HuH-7 (cell line): ENCODE results near the gene TACO1.
A peak's percentile ranks its signal among the peaks of the same experiment; 100 is the strongest.

ENCODE experiments used
- DNase-seq: peaks from one replicate; pipeline ENCODE4 v3.0.0; 2011; ENCODE audit warnings: low spot score

The TACO1 gene

DNA sequence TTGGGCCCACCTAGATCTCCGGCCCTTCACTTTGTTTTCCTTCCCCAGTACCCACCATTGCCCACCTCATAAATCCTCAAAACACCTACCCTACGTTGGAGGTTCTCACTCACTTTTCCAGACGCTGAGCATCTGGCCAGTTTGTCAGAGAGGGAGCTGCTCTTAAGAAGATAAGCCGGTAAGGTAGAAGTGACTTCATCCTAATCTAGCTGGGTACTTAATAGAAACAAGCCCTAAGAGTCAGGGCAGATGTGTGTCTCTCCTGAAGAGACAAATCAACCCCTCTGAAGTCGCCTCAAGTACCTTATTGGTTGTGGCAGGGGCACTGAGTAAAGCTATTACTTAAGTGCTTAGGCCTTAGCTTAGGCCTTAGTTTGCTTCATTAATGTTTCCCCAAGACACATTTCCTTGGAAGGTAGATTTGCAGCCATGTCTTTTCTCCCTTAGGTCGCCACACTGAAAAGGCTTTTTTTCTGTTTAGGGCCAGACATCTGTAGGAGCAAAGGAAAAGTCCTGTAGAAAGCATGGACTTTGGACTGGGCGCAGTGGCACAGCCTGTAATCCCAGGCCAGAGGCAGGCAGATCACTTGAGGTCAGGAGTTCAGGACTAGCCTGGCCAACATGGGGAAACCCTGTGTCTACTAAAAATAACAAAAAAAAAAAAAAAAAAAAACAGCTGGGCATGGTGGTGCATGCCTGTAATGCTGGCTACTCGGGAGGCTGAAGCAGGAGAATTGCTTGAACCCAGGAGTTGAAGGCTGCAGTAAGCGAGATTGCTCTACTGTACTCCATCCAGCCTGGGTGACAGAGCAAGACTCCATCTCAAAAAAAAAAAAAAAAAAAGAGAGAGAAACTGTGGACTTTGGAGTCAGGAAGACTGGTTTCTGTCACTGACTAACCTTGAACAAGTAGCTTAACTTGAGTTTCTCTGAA lies 1.0 kb downstream of the TACO1 start:
- DNase-seq = peak; percentile 24

DNA sequence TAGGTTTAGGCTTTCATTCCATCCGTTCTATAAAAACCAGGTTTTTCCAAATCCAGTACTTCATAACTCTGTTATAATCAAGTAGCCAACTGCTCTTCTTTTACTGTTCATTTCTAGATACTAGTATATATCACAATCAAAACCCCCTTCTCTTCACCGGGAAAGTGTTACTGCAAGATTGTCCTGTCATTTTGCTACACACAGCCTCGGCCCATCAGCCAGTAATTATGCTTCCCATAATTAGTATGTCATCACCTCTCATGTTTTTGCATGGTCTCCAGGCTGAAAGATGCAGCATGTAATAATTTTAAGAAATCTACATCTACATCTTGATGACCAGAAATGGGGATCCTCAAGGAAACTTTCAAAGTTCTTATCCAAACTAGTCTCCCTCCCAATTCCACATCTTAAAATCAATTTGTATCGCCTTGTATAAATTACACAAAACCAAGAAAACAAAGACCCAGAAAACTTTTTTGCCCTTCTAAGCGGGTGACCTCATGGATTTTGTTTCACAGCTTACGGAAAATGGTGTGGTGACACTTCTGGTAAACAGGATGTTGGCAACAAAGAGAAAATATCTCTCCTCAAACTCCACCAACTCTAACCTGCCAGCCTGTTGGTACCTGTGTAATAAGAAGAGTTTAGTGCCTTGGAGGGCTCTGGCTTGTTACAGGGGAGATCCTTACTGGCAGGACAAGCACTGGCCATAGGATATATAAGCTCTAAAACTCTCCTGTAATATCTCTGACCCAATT lies 9.3 kb downstream of the TACO1 start:
- no peak for DNase-seq

DNA sequence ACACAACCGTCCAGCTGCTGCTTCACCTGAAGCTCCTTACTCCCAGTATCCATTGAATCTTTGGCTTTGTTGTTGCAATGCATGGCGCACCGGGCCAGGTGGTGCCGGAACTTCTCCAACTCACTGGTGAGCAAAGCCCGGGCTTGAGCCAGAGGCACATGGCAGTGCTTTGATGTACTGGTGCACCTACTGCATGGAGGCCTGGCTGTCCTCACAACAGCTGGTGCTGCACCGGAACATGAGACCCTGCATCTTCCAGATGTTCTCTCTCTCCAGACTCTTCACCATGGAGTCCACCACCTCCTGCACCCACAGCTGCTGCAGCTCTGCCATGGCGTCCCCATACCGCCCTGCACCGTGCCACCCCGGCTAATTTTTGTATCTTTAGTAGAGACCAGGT lies 10.2 kb downstream of the TACO1 start:
- no peak for DNase-seq

DNA sequence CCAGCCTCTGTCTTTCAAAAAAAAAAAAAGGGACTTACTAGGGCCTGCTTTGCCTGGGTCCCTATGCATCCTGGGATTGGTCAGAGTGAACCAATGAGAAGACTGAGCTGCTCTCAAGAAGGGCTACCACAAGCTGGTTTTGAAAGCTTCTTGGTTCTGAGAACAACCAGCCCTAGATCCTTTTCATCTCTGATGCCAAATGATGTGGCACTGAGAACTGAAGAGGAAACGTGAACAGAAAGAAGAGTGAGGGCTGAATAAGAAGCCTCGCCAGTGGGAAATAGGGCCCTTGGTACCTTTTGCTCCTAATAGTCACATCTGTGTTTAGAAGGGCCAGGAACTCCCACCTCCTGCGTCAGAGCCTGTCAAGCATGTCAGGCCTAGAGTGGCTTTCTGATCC lies 10.7 kb downstream of the TACO1 start:
- no peak for DNase-seq

DNA sequence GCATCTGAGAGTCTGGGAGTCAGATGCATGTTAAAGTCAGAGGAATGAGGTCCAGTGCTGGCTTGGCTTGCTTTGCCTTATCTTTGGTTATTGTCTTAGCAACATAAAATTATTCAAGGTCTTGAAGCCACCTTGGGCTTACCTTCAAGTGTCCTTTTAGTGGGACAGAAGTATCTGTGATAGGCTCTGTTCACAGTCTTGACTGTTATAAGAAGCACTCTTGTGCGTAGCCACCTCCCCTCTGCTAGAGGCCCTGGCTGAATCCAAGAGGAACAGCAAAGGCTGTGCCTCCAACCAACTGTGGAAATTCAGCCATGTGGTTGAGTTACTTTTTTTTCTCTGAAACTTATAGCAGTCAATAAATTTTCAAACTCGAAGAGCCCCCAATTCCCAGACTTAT lies 13.0 kb downstream of the TACO1 start:
- DNase-seq = no peak

DNA sequence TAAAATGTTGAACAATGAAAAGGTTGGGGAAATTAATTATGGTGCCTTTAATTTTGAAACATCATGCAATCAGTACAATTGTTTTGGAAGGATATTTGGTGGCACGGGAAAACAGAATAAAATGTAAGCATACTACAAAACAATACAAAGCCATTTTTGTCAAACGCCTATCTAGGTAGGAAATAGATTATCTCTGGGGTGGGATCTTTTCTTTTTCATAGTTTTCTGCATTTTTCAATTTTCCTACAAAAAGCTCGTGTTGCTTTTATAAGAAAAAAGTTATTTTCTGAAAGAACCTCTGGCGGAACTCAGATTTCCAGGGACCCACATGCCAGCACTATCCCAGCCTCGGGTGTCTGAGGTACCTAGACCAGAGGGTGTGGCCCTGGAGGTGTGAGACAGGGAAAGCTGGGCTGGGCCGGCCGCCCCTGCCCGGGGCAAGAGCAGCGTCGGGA lies 20.6 kb downstream of the TACO1 start:
- no peak for DNase-seq

DNA sequence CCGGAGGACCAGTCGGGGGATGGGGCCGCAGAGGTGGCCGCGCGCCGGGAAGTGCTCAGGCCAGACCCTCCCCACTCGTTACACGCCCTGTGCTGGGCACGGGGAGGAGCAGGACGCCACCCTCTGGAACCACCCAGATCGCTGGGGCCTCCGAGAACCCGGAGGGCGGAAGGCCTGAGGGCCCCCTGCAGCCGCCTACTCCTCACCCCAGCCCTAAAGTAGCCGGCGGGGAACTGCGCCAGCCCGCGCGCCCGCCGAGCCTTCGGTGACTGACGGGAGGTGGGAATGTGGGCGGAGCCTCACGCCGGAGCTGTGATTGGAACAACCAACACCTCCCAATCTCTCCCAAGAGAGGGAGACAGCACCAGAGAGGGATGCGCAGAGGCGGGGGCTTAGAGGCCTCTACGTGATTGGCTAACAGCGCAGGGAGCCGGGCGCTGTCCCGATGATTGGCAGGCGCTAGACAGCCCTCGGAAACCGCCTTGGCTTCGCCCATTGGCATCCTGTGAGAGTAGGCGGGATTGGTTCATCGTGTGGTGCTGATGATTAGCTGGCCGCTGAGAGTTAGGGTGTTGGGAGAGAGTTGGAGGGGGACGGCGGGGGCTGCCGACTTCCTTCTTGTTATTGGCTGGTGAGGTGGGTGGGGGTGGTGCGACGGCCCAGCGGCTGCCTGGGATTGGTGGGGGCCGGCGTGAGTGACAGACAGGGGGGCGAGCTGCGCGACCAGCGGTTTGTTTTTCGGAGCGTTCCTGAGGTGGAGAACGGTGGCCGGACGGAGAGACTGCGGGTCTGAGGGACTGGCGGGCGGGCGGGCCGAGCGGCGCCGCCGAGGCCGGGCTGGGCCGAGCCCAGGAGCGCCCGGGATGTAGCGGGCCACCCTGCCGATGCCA lies 21.2 kb downstream of the TACO1 start, which contains the start of gene MAP3K3:
TSS of gene MAP3K3 (plus strand) at position 734 of the 890 bp plus-strand sequence. CDS start 343 bp downstream, outside the sequence.
- DNase-seq = peak; percentile 99

DNA sequence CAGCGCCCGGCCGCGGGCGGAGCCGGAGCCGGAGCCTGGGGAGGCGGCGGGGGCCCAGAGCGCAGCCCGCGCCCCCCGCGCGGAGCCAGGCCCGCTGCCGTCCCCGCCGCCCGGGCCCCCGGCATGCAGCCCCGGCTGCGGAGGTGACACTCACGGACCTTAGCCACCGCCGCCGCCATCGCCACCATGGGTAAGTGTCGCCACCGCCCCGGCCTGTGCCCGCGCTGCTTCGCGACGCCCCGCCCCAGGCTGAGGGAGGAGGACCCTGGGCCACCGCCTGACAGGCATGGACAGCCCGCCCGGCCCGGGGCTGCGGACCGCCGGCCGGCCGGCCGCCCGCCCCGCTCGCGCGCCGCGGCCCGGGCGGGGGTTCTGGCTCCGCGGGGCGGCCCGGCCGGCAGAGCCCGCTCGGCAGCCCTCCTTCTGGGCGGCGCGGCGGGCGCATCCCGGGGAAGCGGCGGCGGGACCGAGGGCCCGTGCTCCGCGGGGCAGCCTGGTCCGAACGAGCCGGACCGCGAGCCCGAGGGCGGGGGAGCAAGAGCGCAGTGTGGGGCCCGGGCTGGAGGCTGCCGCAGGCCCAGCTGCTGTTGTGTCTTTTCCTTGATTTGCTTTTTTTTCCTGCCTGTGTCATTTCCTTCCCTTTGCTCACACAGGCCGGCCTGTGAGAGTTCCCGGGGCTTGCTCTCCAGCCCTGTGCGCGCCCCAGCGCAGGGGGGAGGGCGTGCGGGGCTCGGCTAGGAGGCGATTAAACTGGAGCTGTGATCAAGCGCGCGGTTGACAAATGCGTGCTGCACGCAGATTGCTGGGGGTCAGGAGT lies 22.1 kb downstream of the TACO1 start:
- DNase-seq = peak; percentile 70

DNA sequence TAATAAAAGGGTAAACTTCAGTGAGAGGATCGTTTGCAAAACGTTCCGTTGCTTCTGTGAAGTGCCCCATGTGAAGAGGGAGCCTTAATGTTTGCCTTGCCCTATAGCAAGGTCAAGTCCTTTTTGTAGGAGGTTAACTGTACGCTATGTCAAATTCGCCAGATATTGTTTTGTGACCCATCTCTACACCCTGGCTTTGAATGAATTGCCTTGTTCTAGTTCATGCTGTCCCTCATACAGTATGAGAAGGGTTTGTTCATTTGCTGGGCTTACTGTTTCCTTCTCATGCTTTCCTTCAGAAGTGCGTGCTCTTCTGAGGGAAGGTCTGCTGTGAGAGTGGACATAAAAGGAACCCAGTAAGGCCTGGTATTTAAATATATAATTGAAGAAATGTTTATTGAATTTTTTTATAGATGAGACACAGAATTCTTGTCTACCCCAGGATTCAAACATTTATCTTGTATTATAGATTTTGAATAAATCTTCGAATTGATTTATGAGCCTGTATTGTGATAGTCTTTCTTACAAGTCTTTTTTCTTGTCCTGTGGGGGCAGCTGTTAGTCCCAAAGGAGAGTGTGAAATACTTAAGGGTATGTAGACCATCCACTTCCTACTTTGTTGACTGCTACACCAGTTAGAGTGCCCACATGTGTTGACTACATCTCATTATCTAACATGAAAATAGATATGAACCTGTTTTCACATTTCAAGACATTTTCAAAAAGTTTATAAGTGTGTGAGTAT lies 23.3 kb downstream of the TACO1 start:
- DNase-seq = no peak

DNA sequence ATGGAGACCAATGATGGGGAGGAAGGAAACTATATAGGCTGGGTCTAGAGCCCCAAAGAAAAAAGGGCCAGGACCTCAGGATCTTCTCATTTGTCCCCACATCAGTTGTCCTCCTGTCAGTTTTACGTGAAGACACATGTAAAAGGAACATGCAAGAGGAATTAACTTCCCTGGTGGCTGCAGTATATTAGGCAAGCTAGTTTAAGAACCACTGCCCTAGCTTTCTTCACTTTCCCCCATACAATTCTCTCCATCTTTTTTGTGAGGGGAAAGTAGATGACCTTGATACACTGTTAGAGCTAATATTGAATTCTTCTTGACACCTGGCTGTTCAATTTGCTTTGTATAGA lies 23.8 kb downstream of the TACO1 start:
- DNase-seq = no peak

DNA sequence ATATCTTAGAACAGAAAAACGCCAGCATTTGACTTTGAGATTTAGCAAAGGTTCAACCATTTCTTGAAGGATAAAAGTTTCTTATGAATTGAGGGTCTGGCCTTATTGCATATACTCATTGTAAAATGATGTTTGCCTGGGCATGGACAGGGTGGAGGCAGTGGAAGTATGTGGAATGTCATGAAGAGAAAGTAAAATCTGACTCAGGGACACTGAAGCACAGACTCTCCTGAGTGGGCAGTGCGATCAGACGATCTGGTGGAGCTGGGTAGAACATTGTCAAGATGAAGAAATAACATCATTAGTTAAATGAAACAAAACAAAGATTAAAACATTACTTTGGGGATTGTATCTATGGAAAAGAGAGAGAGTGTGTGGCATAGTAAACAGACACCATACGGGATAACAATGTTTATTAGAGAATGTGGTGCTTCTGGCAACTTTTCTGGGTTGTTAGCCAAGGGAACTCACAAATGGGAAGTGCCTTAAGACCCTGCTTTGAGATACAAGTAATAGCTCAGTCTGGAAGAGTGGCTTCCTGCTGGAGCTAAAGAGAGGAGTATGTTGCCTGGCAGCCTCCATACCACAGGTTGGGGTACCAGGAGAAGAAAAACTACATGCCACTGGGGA lies 26.0 kb downstream of the TACO1 start:
- no peak for DNase-seq

DNA sequence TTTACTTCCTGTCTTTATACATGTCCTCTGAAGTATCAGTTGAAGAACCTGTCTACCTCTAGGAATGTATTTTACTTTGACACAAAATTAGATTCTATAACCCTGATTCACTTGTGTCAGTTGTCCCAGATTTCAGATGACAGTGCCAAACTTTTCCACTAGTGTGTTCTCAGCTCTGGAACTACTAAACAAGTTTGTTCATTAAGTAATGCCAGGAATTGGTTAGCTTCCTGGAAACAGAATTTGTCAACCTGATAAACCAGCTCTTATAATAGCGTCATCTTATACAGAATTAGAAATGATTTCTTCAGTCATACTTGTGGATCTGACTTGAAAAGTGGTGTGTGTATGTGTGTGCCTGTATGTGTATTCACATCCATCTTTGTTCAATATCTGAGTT lies 28.9 kb downstream of the TACO1 start:
- DNase-seq = no peak

DNA sequence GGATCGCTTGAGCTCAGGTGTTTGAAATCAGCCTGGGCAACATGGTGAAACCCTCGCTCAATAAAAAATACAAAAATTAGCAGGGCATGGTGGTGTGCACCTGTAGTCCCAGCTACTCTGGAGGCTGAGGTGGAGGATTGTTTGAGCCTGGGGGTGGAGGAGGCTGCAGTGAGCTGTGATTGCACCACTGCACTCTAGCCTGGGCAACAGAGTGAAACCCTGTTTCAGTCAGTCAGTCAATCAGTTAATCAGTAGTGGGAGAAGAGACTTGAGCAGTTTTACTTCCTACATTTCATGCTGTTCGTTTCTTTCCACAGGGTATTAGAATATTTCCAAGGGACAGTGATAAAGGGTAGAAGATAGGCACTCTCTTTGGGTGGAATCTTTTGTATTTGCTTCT lies 30.4 kb downstream of the TACO1 start:
- no peak for DNase-seq

DNA sequence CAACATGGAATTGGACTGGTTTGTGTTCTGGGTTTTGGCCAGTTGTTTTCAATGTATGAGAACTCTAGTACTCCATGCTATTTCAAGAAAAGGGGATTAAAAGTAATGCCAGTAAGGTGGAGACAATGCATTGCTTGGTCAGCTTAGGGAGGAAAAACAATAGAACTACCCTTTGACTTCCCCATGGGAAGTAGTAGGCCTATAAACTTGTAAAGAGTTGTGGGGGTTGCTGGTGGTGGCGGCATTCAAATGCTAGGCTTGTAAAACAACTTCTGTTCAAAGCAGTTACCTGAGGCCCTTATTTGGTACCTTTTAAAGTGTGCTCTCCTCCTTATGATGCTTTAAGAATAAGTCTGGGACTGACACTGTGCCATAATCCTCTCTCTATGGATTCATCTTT lies 30.9 kb downstream of the TACO1 start:
- no peak for DNase-seq

DNA sequence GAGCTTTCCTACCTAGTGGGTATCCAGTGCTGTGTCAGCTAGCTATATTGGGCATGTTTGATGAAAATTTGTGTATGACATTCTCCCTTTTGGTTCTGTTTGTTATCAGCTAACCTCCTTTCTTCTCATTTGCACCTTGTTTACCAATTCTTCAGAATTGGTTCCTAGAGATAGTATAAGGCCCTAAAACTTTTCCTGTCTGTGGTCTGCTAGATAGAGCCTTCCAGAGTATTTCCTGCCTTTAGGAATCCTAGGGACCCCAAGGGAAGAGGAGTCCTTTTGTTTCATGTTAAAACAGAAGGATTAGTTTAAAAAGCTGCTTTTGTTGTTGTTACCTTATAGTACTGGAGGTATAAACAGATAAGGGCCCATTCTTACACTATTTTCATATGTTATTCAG lies 33.0 kb downstream of the TACO1 start:
- DNase-seq = no peak

DNA sequence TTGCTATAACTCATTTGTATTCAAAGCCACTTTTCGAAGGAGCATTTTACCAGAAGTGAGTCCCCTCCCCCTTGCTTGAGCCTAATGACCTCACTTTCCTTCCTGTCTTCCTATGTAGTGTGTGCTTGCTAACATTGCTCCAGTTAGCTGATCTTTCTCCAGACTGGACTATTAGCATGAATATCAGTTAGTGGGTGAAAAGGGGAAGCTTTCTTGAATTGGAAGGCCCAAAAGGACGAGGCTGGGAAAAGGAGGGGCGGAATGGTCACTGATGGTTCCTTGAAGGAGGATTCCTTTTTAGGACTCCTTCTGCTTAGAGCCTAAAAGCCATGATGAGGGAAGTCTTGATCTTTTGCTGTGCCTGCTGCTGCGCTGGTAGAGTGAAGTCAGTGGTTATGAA lies 33.5 kb downstream of the TACO1 start:
- no peak for DNase-seq

DNA sequence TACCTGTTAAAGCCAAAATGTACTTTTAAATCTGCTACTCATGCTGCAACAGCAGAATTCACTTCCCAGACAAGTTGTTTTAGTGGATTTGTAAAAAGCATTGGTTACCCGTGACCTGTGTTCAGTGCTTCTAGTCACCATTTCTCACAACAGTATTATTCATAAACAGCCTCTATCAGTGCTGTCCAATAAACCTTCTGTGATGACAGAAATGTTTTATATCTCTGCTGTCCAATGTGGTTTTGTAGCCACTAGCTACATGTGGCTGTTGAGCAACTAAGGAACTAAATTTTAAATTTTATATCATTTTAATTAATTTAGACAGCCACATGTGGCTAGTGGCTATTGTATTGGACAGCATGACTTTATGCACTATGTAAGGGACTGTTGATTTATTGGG lies 34.1 kb downstream of the TACO1 start:
- DNase-seq = no peak

DNA sequence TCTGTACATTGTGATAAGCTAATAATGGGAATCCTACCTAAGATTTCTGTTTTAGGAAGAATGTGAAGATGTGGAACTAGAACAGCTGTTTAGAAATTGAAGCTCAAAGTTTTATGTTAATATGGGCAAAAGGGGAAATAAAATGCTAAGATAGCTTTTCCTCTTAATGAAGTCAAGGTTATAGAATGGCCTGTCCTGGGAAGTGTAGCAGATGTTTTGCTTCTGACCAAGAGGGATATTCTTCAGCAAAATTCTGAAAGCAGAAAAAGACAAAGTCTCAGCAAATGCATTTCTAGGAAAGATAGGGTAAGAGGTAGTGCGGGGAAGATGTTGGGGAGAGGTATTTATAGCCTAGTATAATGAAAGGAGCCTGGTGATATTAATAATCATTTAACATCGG lies 34.6 kb downstream of the TACO1 start:
- no peak for DNase-seq

DNA sequence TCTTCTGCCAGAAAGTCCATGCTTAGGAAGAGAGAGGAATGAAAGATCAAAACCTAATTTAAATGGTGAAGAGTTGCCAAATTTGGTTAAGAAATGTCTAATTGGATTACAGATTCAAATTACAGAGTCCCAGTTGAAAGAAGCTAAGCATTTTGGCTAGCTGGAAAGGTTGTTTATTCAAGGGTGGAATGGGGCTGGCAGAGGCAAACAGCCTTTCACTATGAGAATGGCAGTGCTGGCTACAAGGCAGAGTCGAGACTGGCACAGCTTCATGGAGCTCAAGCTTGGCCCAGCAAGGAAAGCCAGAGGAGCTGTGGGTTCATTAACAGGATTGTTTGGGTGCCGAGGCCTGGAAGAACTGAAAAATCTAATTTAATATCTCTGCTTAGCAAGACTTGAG lies 35.1 kb downstream of the TACO1 start:
- no peak for DNase-seq

DNA sequence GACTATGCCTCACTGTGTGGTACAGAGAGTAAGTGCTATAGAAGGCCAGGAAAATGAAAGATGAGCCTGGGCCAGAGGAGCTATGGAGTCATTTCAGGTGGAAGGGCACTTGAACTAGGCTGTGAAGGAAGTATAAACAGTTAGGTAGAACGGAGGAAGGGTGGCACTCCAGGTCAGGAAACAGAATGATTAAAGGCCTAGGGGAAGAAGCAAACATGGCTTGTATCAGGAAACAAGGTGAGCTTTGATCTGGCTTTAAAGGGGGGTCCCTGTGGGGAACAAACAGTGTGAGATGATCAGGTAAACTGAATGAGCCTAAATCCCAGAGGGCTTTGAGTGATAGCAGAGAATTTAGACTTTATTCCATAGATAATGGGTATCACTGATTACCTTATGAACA lies 38.4 kb downstream of the TACO1 start:
- DNase-seq = no peak
